NCI-H1417 (cell line): ENCODE results near the gene DDX10.
"Not testable (repeated sequence)": the region's sequence is repeated elsewhere in the genome, so short reads cannot be mapped to it uniquely, and the experiment has no call there.

Experiments used
- DNase-seq, 3 experiments: peaks; one replicate each; lab custom pipeline; 2025; lab: John Stamatoyannopoulos, UW

The DDX10 gene

DNA sequence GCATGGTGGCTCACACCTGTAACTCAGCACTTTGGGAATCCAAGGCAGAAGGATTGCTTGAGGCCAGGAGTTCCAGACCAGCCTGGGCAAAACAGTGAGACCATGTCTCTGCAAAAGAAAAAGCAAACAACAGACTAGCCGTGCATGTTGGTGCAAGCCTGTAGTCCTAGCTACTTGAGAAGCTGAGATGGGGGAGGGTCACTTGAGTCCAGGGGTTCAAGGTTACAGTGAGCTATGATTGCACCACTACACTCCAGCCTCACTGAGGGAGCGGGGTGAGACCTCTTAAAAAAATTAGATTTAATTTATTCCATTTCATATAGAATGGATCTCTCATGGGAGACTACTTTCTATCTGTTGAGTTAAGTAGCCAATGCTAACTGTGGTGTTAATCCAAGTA lies 50.4 kb downstream of the DDX10 start:
- DNase-seq: no peak

DNA sequence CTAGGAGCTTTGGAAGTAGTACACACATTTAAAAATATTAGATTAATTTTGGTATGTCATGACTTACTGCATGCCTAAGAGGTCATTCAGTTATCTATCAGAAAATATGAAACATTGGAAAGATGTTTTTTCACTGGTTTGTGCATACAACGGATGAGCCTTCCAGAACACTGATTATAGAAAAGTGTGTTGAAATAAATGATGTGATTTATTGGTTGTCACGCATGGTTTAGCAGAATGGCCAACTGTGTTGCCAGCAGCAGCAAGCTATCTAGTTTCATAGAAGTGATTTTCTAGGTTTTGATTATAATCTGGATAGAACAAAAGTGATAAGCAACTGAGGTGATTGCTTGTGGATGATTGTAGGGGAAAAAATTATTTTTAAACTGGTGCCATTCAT lies 53.6 kb downstream of the DDX10 start:
- peak in 2 of 3 experiments; percentile 27 to 41 for DNase-seq

DNA sequence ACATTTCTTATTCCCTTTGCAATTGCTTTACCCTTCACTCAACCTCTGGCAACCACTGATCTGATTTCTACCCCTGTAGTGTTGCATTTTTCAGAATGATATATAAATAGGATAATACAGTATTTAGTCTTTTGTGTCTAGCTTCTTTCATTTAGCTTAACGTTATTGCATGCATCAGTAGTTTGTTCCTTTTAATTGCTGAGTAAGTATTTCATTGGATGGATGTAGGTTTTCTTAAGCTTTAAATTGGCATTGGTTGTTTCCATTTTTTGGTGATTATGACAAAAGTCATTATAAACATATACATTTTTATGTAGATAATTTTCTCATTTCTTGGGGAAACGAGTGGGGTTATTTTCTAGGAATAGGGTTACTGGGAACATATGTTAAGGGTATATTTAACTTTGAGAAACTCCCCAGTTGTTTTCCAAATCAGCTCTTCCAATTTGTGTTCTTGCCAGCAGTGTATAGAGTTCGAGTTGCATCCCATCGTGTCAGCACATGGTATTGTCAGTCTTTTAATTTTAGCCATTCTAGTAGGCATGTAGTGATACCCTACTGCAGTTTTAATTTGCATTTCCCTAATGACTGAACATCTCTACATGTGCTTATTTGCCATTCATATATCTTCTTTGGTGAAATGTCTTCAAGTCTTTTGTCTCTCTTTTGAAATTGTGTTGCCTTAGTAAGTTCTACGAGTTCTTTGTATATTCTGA lies 60.3 kb downstream of the DDX10 start:
- no peak for DNase-seq

DNA sequence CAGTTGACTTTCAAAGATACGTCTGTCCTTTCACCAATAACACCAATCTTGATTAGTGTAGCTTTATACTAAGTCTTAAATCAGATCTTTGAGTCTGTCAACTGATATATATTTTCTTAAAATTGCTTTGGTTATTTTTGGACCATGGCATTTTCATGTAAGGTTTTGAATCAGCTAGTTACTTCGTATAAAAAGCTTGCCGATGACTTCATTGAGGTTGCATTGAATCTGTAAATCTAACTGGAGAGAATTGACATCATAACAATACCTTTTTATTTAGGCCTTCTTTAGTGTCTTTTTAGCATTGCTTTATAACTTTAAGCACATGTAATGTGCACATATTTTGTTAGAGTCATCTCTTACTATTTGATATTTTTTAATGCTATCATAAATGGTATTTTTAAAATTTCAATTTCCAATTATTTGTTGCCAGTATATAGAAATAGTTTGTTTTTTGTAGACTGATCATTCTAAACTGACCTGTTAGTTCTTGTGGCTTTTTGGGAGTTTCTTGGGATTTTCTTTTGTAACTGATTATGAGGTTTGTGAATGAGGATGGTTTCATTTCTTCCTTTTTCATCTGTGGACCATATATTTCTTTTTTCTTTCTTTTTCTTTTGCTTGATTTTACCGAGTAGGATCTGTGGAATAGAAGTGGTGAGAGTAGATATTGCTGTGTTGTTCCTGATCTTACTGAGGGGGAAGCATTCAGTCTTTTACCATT lies 61.4 kb downstream of the DDX10 start:
- no peak for DNase-seq

DNA sequence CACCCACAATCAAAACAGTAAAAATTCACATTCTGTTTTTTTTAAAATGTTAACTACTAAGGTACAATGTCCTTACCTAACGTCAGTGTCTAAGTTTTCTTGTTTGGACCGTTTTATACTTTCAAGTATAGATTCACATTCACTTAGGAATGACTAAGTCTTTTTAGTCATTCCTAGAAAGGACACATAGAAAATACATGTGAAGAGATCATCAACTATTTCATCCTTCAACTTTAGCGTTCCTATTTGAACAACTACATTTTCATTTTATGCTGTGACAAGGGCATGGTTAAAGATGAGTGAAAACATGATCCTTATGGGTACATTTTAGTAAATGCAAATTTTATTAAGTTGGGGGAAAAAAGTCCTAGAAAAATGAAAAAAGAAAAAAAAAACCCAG lies 62.8 kb downstream of the DDX10 start:
- DNase-seq: no peak

DNA sequence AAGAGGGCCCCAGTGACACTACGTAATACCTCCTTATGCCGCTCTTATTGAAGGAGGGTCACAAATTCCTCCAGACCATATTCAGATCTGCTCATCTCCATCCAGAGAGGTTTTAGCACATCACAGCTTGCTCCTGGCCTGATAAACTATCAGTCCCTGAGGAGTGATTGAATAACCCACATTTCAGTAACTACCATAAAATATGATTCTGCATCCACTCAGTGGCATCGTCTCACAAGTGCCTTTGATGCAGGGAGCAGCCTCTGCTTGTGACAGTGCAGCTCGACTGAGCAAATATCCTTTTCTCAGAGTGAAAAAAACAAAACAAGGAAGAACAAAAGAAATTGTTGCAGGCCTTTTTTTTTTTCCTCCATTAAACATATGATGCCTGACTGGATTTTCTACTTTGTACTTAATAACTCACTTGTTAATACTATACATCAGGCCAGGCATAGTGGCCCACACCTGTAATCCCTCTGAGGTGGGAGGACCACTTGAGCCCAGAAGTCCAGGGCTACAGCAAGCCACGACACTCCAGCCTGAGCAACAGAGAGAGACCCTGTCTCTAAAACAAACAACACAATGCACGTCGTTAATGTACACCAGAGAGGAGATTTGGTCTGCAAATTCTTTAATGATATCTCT lies 64.5 kb downstream of the DDX10 start:
- DNase-seq: no peak

DNA sequence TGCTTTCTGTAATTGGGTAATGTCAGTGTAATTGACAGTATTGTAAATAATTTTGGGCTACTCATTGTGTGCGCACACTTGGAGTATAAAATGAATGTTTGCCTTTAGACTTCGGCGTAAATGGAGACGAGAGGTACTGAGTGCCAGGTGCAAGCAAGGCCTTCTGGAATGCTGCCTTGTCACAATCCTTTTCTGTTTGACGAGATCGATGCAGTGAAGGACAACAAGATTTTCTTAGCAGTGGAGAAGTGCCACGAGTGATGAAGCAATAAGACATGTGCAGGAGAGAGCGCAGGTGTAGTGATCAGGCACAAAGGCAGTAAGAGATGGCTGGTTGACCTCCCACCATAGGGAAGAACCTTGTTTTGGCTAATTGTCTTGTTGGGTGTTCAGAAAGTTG lies 67.5 kb downstream of the DDX10 start:
- DNase-seq: peak; percentile 17 to 96 (median 75)

DNA sequence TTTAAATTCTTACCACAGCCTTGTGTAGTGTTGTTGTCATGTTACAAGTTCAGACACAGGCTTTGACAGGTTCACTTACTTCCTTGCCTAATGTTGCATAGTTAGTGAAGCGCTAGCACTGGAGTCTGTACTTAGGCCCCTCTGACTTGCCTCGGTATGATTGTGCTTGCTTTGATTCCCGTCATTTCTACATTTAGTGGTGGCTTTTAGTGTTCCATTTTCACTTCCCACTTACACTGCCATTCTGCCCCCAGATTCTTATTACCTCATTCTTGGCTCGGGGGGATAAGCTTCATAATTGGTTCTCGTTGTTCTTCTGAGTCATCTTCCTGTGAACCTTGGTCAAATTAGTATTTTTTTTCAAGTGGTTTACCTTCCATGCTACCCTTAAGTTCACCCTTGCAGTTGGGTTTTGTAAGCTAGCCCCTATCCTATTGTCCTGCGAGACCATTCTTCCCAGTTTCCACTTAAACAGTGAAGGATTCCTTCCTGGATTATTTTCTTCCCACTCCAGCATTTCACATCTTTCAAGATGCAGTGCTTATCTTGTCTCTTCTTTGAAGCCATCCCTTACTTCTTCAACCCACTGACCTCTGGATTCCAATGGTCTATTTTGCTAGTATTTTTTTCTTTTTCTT lies 68.7 kb downstream of the DDX10 start:
- DNase-seq: no peak

DNA sequence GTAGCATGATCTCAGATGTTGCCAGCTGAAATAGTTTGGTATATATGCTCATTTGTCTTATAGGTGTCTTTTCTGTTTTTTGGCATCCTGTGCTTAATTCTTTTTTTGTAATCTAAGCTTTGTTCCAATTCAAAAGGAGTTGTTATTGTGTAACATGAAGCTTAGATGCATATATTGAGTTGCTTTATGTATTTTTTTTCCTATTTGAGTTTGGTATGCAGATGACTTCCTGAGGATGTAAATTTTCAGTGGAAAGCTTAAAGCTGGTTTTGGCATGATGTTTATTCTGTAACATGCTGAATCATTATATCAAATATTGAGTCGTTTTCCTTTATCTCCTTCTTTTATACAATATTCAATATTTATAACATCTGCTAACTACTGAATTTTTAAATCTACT lies 69.4 kb downstream of the DDX10 start:
- DNase-seq: no peak

DNA sequence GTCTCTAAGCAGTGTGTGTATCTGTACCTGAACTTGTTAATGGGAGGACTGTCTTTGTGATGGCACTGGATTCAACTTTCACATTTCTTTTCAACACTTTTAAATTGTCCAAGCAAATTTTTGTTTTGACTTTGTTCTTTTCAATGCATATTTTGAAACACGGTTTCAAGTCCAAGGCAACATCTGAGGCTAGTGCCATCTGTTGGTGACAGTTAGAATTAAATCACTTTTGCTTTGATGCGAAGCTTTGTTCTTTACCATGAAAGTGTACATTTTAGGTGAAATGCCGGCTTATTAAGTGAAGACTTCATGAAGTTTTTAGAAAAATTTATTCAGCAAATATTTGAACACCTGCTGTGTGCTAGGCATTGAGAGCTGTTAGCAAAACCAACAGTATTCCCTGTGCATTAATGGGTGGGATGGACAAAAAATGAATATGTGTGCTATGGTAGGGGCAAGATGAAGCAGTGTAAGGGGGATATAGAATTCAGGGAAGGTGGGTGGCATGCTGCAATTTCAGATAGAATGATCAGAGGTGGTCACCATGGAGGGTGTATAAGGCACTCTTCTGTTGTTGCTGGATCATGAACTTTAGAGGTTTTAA lies 70.2 kb downstream of the DDX10 start:
- peak in 2 of 3 experiments; percentile 8 to 11 for DNase-seq

DNA sequence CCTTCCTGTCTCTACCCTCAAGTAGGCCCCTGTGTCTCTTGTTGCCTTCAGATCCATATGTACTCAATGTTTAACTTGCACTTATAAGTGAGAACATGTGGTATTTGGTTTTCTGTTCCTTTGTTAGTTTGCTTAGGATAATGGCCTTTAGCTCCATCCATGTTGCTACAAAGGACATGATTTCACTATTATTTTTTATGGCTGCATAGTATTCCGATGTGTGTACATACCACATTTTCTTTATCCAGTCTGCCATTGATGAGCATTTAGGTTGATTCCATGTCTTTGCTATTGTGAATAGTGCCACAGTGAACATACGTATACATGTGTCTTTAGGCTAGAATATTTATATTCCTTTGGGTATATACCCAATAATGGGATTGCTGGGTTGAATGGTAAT lies 75.3 kb downstream of the DDX10 start:
- DNase-seq: not testable (repeated sequence)

DNA sequence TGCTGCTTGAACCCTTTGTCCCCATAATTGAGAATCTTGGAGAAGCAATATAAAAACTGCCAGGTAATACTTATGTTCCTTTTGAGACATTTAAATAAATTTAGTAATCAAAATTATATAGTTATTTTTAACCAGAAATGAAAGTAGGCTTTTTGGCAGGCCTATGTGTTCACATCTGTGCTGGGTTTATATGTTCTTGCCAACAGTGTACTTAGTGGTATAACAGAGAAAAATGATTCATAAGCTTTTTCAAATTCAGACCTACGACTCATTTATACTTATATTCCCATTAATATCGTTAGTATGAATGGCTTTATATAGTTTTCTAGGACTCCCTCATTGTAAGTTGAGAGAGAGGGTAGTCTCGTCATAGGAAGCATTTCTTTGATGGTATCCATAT lies 79.0 kb downstream of the DDX10 start:
- DNase-seq: no peak

DNA sequence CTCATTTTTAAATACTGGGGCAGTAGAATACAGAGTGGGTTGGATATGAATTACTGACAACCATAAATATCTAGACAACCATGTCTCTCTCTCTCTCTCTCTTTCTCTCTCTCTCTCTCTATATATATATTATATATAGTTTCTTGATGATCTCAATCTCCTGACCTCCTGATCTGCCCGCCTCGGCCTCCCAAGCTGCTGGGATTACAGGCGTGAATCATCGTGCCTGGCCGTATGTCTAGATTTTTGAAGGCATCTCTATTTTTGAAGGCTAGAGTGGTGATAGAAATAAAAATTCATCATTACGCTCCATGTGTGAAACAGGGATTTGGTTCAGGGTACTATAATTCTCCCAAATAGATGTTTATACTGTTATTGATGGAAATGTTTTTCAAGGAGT lies 84.1 kb downstream of the DDX10 start:
- no peak for DNase-seq

DNA sequence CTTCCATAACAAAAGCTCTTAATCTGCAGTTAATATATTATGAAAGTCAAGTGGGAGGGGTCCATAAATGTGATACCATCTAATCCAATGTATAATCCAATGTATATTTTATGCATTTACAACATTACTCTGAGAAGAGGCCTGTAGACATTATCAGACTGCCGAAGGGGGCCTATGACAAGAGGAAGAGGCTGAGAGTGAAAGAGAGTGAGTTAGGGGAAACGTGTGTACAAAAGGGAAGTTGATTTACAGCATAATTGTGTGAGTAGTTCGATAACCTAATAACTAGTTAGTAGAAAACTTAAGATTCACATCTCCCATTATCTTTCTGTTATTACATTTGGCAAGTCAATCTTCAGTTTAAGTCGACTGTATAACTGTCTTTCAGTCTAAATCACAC lies 86.6 kb downstream of the DDX10 start:
- DNase-seq: no peak

DNA sequence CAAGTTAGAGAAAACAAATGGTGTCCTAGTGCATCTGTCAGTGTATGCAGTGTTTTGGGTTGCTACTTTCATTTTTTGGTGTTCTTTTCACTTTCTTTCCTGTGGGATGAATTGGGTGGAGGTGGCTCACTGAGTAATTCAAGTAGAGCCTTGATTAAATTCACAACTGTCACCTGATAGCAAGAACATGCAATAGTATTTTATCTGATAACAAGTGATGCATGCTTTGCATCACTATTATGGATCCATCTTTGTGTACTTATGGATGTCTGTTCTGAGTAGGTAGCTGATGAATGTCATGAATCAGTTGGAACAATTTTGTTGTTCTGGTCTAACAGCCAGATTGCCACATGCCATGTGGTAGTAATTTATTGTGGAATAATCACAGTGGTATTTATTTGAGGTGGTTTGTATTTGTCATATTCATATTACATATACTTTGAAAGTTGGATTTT lies 87.5 kb downstream of the DDX10 start:
- DNase-seq: no peak

DNA sequence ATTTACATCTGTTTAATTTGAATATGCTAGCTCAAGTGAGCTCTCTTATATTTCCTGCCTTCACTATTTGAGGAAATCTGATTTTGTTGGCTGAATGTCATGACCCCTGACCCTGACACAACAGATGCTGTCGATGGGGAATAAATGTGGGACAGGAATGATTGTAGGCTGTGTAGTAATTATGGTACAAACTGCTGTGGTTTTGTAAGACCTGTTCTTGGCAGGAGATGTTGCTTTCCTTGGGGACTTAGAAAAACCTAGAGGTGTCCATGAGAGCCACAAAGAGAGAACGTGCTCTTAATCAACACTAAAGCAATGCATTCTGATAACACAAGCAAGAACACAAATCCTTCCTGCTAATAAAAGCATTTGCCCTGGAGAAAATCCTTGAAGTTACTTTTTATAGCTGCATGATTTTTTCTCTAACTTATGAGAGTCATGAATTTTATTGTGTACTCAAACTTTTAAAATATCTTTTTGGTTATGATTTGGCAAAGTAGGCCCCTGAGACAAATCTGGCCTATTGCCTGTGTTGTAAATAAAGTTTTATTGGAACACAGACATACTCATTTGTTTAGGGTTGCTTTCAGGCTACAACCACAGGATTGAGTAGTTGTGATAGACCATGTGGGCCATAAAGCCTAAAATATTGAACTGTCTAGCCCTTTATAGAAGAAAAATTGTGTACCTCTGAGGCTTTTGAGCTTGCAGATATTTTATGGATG lies 90.2 kb downstream of the DDX10 start:
- DNase-seq: no peak

DNA sequence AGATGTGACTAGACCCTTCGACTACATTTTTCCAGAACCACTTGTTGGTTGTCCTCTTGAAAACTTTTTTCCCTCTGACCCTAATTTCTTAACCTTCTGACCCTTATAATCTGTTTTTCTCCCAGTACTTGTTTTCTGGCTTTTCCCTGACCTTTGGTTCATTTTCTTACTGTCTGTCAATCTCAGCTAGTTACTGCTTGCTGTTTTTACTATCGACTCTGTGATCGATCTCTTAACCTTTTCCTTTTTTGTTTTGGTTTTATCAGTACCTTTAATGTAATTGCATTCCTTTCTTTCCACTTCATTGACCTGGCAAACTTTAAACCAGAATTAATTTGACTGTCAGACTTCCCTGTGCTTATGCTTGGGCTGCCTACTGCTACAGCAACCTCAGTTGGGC lies 92.8 kb downstream of the DDX10 start:
- DNase-seq: no peak

DNA sequence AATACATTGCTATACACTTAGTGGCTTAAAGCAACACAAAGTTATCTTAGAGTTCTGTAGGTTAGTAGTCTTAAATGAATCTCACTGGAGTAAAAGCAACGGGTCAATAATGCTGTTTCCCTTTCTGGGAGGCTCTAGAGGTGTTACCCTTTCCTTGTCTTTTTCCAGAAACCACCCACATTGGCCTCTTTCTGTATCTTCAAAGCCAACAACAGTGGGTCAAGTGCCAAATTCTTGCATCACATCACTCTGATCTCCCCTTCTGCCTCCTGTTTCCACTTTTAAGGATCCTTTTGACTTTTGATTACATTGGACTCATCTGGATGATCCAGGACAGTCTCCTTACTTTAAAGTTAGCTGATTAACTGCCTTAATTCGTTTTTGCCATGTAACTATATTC lies 93.6 kb downstream of the DDX10 start:
- no peak for DNase-seq

DNA sequence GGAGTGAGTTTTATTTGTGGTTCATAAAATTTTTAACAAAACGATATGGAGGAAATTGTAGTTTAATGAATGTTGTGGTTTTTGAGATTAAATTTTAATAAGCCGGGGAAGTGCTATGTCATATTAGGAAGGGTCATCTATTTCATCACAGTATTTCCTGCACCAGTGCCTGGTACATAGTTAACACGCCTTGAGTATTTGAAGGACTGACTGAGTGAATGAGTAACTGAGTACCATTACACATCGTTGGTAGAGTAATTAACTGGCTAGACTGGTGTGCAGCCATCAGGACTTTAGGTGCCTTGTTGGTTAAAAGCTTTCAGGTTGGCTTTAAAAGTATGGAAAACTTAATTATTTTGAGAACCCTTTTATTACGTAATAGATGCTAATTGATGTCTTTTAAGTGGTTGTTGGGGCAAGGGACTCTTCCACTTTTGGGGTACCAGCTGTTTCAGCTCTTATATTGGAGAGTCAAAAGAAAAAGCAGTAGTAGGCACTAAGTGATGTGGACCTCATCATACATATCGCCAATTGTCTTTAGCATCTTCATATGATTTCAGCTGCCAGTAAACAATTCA lies 101.8 kb downstream of the DDX10 start:
- no peak for DNase-seq

DNA sequence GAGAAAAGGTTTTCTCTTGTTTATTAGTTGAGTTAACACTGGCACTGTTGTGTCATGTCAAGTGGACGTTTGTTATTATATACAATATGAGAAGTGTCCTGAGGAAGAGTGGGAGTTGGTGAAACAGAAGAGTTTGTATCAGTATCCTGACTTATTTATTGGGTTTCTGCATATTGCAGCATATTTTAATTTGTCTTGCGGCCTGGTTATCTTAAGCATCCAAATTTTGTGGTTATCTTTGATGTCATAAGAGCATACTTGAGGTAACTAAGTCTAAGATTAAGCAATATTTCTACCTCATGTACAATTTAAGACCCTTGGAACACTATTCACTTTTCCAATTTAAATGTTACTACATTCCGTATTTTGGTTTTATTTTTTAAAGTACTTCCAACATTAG lies 103.5 kb downstream of the DDX10 start:
- DNase-seq: no peak

DNA sequence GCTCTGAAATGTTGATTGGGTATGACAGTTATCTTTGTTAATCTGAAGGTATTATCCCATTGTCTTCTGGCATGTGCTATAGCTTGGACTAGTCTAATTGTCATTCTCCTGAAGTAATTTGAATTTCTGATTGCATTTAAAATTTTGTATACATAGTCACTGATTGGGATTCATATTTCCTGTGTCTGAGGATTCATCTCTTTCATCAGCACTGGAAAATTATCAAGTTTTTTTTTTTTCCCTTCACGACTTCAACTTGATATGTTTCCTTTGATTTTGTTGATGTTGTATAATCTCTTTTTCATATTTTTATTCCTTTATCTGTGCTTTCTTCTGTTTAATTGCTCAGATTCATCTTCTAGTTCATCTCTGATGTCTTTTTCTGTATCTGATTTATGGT lies 104.1 kb downstream of the DDX10 start:
- no peak for DNase-seq
